Vagina (tissue), 2 donors: ENCODE measurements around the gene RAB4B. TPM values are rescaled to one million over a fixed set of nuclear protein-coding genes. Genes with fewer than 3 reads are reported as not detected.

ENCODE experiments used
- DNase-seq, 2 donors: peaks; one replicate each; pipeline ENCODE4 v3.0.0-alpha.2; 2017; ENCODE audit errors: extremely low spot score in 2 of 2
- H3K27ac ChIP-seq: fragments of 200-600 bp; sonication (generic); one replicate; pipeline ENCODE4 v1.5.1; 2019
- H3K27me3 ChIP-seq: fragments of 200-600 bp; sonication (generic); one replicate; pipeline ENCODE4 v1.5.1; 2019
- H3K36me3 ChIP-seq, 2 donors: fragments of 200-600 bp; sonication (generic); one replicate each; pipeline ENCODE4 v1.5.1; 2017 to 2019
- H3K4me1 ChIP-seq: fragments of 200-600 bp; sonication (generic); one replicate; pipeline ENCODE4 v1.5.1; 2019
- H3K4me3 ChIP-seq, 2 donors: fragments of 200-600 bp; sonication (generic); 1 replicate in 1 of 2; 2 replicates in 1 of 2; pipeline ENCODE4 v1.5.1; 2016 to 2019
- H3K9me3 ChIP-seq: fragments of 200-600 bp; sonication (generic); one replicate; pipeline ENCODE4 v1.5.1; 2019
- CTCF ChIP-seq, 3 experiments: fragments of 450-650 bp in 2 of 3; fragments of 200-600 bp in 1 of 3; sonication (generic) in 1 of 3; IDR thresholded peaks; one replicate each; pipeline ENCODE4 v1.5.1; 2017 to 2019; ENCODE audit warnings: antibody characterized with exemption in 3 of 3, mild to moderate bottlenecking in 2 of 3, moderate library complexity in 2 of 3
- POLR2A ChIP-seq, 2 donors: fragments of 450-650 bp; IDR thresholded peaks; one replicate each; pipeline ENCODE4 v1.6.1; 2017; ENCODE audit warnings: antibody characterized with exemption in 2 of 2, mild to moderate bottlenecking in 2 of 2, moderate library complexity in 2 of 2
- POLR2AphosphoS5 ChIP-seq, 2 donors: sonication (generic); formaldehyde crosslinking; IDR thresholded peaks; one replicate each; pipeline ENCODE4 v1.9.0; 2017; ENCODE audit warnings: antibody characterized with exemption in 2 of 2, mild to moderate bottlenecking in 2 of 2, low read depth in 1 of 2; ENCODE audit not compliant: insufficient read depth in 1 of 2
- intact Hi-C: fragments of 100-400 bp; cut with DNase I; formaldehyde crosslinking; loops from one replicate; pipeline ENCODE4 v1.15.1; 2023
- total RNA-seq: library from RNA; depleted of rRNA; stranded (reverse); fragments of >200 nt; gene quantifications from one replicate; pipeline ENCODE4 v1.2.3, GENCODE V29; 2016

RAB4B gene
- total RNA-seq, 1 donor from 2014 or later, result 22.3 TPM

- intact Hi-C loops, result no loop called here
- Histone ChIP-seq H3K9me3 (no peaks in the 10 kb centered on the region), H3K27ac (peak within 1 kb of the TSS; percentile 88), H3K4me1 (peaks cover 15% of the 10 kb centered on the region), H3K4me3 (no peak within 1 kb of the TSS), H3K36me3 (no peaks in the 10 kb centered on the region), H3K27me3 (no peaks in the 10 kb centered on the region)
- TF ChIP-seq CTCF (IDR thresholded peaks at IDR 0.05), result no peak
- DNase-seq, result no peak
These were observed 3.0 kb upstream of the RAB4B start, which contains the start of gene MIA for GRCh38 chr19:40774916-40775631. Gene MIA (plus strand): TSS chr19:40775521. CDS start chr19:40775543, 22 bp downstream.

- H3K4me3 ChIP-seq, result no peak overlapping the region
- intact Hi-C loops, result no loop called here
These were observed 2.4 kb upstream of the RAB4B start for GRCh38 chr19:40775632-40776022.

GRCh38 chr19:40776364-40776763 is 1.7 kb upstream of the RAB4B start:
- no peaks in the 10 kb centered on the region for H3K9me3 ChIP-seq
- intact Hi-C loops, result no loop called here
- H3K4me1 ChIP-seq, result peaks cover 15% of the 10 kb centered on the region
- H3K27me3 ChIP-seq, result no peaks in the 10 kb centered on the region
- H3K36me3 ChIP-seq, result no peaks in the 10 kb centered on the region
- no peak for DNase-seq
- no peak for TF ChIP-seq POLR2A (IDR thresholded peaks at IDR 0.05)
- TF ChIP-seq POLR2AphosphoS5 (IDR thresholded peaks at IDR 0.05; ENCODE audit: insufficient read depth in 1 of 2, low read depth in 1 of 2), result no peak
- TF ChIP-seq CTCF (IDR thresholded peaks at IDR 0.05), result no peak
- no peak overlapping the region for H3K4me3 ChIP-seq
- peak overlapping the region; percentile 88 for H3K27ac ChIP-seq

More at GRCh38 chr19:40775632-40776022, 2.4 kb upstream of the RAB4B start:
- TF ChIP-seq CTCF (IDR thresholded peaks at IDR 0.05), result no peak
- no peak for TF ChIP-seq POLR2AphosphoS5 (IDR thresholded peaks at IDR 0.05; ENCODE audit: insufficient read depth in 1 of 2, low read depth in 1 of 2)
- no peak for TF ChIP-seq POLR2A (IDR thresholded peaks at IDR 0.05)
- Histone ChIP-seq H3K27ac (no peak overlapping the region), H3K4me1 (peaks cover 15% of the 10 kb centered on the region), H3K27me3 (no peaks in the 10 kb centered on the region), H3K9me3 (no peaks in the 10 kb centered on the region), H3K36me3 (no peaks in the 10 kb centered on the region)
- DNase-seq, result no peak

- no peaks in the 10 kb centered on the region for H3K36me3 ChIP-seq
- no peaks in the 10 kb centered on the region for H3K27me3 ChIP-seq
- no peak for TF ChIP-seq POLR2A (IDR thresholded peaks at IDR 0.05)
- no peak for TF ChIP-seq POLR2AphosphoS5 (IDR thresholded peaks at IDR 0.05; ENCODE audit: insufficient read depth in 1 of 2, low read depth in 1 of 2)
- H3K4me3 ChIP-seq, result peak overlapping the region; percentile 56 to 90
- peak in 1 of 2 donors; percentile 95 for DNase-seq
- no peaks in the 10 kb centered on the region for H3K9me3 ChIP-seq
- peak overlapping the region; percentile 88 for H3K27ac ChIP-seq
- H3K4me1 ChIP-seq, result peaks cover 15% of the 10 kb centered on the region
- intact Hi-C loops, result no loop called here
These were observed 959 bp upstream of the RAB4B start for GRCh38 chr19:40776932-40777644.

GRCh38 chr19:40777645-40777936 is 456 bp upstream of the RAB4B start:
- Histone ChIP-seq H3K4me1 (peaks cover 15% of the 10 kb centered on the region), H3K36me3 (no peaks in the 10 kb centered on the region), H3K27ac (peak overlapping the region; percentile 88), H3K27me3 (no peaks in the 10 kb centered on the region), H3K9me3 (no peaks in the 10 kb centered on the region), H3K4me3 (peak overlapping the region; percentile 56 to 90)
- no peak for DNase-seq
- no peak for TF ChIP-seq CTCF (IDR thresholded peaks at IDR 0.05)
- TF ChIP-seq POLR2AphosphoS5 (IDR thresholded peaks at IDR 0.05; ENCODE audit: insufficient read depth in 1 of 2, low read depth in 1 of 2), result no peak
- no peak for TF ChIP-seq POLR2A (IDR thresholded peaks at IDR 0.05)
- intact Hi-C loops, result no loop called here
